SK-MEL-5 (cell line): ENCODE measurements around the gene LRRC2. TPM values are rescaled to one million over a fixed set of nuclear protein-coding genes. Genes with fewer than 3 reads are reported as not detected.
"Not testable (repeated sequence)": the region's sequence is repeated elsewhere in the genome, so short reads cannot be mapped to it uniquely, and the experiment has no call there.

Source experiments
- DNase-seq: peaks from one replicate; pipeline ENCODE4 v3.0.0-alpha.2; 2016; ENCODE audit warnings: low read depth, low spot score
- in situ Hi-C: cut with HindIII; loops from 2 replicates; pipeline ENCODE4 v1.10.0; 2016; ENCODE audit warnings: low sequenced_read_pairs, high pct_unique_total_duplicates, low pct_unique_long_range_greater_than_20kb
- total RNA-seq: library from RNA; depleted of rRNA; stranded (reverse); fragments of >200 nt; shearing (Covaris generic); gene quantifications from 2 replicates; pipeline ENCODE4 v1.2.3, GENCODE V29; 2014

Gene LRRC2
- total RNA-seq, 1 experiment from 2014 or later = not detected

DNA sequence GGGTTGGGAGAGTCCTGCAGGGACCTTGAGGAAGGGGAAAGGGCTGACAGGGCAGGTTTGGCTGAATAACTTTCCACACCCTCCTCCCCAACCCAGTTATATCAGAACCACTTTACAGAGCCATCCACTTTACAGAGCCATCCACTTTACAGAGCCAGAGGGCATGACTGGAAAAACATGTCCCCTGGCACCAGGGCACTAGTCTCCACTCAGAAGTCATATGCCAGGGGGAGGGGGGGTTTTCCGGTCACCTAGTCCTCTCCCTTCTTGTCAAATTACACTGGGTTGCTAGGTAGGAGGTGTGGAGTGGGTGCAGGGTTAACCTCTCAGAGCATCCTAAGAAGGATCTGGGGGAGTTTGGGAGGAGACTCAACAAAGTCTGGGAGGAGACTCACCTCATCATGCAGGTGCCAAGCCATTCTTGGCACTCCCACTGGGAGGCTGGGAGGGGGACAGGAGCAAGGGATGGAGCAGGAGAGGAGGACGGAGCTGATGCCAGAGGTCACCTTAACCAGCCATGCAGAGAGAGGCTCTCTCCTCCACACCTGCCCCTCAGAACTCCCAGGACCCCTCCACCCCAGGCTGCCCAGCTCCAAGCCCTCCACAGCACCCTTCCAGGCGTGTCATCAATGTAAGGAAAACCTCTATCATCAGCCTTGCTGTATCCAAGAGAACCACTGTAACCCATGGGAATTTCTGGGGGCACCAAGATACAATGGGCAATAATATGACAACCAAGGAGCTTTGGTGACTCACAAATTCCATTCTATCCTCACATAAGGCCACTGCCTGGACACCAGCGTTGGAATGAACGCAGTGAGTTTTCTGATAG lies 1.7 kb downstream of the LRRC2 start:
- no peak for DNase-seq
- in situ Hi-C loops = no loop called here

- no peak for DNase-seq
These were observed 4.2 kb downstream of the LRRC2 start for GRCh38 chr3:46561951-46562350.

GRCh38 chr3:46561511-46561910 lies 4.6 kb downstream of the LRRC2 start:
- DNase-seq = no peak
- in situ Hi-C loops = no loop called here

More at GRCh38 chr3:46561951-46562350, 4.2 kb downstream of the LRRC2 start:
- in situ Hi-C loops = no loop called here

GRCh38 chr3:46559091-46559704 lies 6.9 kb downstream of the LRRC2 start:
- in situ Hi-C loops = no loop called here
- DNase-seq = peak; percentile 46

DNA sequence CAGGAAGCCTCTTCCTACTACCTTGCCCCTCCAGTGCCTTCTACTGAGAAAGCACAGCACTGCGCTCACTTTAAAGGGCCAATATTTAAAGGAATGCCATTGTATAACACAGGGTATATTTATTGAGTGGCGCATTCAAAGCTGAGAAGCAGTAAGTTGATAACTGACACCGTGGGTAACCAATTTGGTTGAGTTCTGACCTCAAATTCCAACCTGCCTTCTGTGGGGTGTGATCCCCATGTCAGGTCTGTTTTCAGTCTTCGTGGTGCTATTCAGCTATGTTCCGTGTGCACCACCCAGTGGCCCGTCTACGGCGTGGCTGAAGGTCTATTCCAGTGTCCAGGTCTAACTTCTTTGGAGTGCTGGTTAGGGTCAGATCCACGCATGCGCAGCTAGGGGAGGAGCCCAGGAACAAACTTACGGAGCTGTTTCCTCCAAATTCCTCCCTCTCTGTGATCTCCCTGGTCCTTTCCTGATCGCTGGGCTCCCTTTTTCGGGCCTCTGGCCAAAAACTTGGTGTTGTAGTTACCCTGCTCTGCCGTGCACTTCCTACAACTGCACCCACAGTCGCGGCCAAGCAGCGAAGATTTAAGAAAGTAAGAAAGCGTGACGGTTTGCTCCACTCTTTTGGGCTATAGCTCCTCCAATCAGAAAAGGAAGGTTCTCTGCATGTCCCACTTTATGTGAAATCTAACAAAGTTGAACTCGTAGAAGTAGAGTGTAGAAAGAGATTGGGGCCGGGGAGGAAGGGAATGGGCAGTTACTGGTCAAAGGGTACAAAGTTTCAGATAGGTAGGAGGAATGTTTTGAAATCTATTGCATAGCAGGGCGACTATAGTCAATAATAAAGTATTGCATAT lies 7.7 kb downstream of the LRRC2 start:
- in situ Hi-C loops = no loop called here
- peak; percentile 97 for DNase-seq

DNA sequence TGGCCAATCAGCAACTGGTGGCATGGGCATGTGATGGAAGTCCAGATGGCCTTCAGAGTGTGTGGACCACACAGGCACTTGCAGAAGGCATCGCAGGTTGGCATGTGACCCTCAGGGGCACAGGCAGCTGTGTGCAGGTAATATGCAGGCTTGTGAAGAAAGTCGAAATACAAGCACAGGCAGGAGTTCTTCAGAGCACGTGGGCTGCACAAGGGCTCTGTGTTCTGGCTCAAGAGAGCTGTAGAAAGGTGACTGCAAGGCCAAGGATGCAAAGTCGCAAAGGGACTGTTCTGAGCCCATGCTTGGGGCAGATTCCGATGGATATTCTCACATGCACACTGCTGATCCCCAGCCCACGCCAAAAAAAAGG lies 8.3 kb downstream of the LRRC2 start:
- no peak for DNase-seq
- in situ Hi-C loops = no loop called here

GRCh38 chr3:46553154-46553553 lies 12.9 kb downstream of the LRRC2 start:
- in situ Hi-C loops = no loop called here
- no peak for DNase-seq

DNA sequence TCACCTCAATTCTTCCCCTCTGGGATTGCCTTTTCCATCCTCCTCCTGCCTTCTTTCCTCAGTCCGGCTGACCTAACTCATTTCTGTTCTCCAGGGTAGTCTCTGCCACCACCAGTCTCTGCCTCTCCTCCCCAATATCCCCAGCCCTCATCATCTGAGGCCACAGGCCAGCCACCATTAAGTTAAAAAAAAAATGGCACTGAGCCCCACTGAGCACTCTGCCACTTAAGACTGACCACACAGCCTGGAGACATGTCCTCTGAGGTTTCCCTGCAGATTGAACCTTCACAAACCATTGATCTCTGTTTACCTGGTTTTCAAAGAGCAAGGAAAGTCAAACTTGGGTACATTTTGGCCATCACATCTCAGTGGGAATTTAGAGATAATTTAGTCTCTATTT lies 13.6 kb downstream of the LRRC2 start:
- in situ Hi-C loops = no loop called here

DNA sequence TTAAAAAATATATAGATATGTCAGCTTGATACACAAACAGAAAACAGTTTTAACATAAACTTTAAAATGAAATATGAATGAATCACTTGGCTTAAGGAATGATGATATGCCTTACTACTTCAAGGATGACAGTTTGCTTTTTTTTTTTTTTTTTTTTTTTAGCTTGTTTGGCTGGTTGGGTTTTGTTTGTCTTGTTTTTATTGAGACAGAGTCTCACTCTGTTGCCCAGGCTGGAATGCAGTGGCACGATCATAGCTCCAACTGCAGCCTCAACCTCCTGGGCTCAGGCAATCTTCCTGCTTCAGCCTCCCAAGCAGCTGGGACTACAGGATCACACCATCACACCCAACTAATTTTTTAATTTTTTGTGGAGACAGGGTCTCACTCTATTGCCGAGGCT lies 14.5 kb downstream of the LRRC2 start:
- in situ Hi-C loops = no loop called here
- DNase-seq = no peak

More for the DNA sequence above, 13.6 kb downstream of the LRRC2 start:
- DNase-seq = no peak

GRCh38 chr3:46549989-46550388 lies 16.1 kb downstream of the LRRC2 start:
- no peak for DNase-seq
- in situ Hi-C loops = no loop called here

- in situ Hi-C loops = no loop called here
These were observed 16.6 kb downstream of the LRRC2 start for GRCh38 chr3:46549408-46549904.

GRCh38 chr3:46548611-46549010 lies 17.5 kb downstream of the LRRC2 start:
- DNase-seq = peak; percentile 6
- in situ Hi-C loops = not testable (repeated sequence)

More at GRCh38 chr3:46549408-46549904, 16.6 kb downstream of the LRRC2 start:
- DNase-seq = no peak

GRCh38 chr3:46546896-46547440 lies 19.1 kb downstream of the LRRC2 start:
- in situ Hi-C loops = no loop called here
- DNase-seq = no peak

- in situ Hi-C loops = no loop called here
- DNase-seq = no peak
These were observed 20.1 kb downstream of the LRRC2 start for GRCh38 chr3:46545818-46546630.

- in situ Hi-C loops = no loop called here
- no peak for DNase-seq
These were observed 21.2 kb downstream of the LRRC2 start for GRCh38 chr3:46544771-46545503.

GRCh38 chr3:46542801-46543201 lies 23.3 kb downstream of the LRRC2 start:
- in situ Hi-C loops = no loop called here
- DNase-seq = no peak
